Measurements from ENCODE around the gene FAM13A.

DNA sequence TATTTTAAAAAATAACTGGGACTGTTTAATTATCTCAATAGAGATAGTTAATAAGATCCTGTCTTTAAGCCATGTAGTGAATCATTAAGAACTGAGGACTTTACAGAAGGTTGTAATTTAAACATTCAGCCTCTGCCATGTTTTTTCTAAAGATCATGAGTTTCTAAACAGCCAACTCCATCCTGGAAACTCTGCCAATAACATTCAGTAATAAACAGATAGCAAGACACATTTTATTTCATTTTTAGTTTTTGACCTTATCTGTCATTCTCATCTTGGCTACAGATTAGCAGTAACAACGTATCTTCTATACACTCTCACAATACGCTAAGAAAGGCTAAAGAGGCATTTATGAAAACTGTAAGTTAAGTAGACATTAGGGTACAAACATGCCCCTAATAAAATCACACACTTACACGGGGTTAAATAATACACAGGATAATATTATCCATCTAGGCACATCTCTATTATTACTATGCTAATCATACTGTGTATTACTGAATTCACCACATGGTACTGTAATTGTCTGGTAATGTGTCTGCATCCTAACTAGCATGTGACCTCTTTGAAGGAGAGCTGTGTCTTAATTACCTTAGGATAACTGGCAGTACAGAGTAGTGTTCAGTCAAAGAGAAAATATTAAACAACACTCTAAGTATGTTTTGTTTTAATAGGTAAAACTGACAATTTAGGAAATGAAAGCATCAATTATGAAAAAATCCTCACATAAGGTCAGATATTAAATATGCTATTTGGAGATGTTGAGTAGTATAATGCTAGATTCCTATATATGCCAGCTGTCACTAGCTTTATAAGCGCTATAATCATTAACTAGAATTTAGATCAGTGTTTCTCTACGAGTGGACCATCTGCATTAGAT, 236.9 kb downstream of the FAM13A start:
- TF ChIP-seq, protein P1, sequence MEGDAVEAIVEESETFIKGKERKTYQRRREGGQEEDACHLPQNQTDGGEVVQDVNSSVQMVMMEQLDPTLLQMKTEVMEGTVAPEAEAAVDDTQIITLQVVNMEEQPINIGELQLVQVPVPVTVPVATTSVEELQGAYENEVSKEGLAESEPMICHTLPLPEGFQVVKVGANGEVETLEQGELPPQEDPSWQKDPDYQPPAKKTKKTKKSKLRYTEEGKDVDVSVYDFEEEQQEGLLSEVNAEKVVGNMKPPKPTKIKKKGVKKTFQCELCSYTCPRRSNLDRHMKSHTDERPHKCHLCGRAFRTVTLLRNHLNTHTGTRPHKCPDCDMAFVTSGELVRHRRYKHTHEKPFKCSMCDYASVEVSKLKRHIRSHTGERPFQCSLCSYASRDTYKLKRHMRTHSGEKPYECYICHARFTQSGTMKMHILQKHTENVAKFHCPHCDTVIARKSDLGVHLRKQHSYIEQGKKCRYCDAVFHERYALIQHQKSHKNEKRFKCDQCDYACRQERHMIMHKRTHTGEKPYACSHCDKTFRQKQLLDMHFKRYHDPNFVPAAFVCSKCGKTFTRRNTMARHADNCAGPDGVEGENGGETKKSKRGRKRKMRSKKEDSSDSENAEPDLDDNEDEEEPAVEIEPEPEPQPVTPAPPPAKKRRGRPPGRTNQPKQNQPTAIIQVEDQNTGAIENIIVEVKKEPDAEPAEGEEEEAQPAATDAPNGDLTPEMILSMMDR (IDR thresholded peaks at IDR 0.05): no peak
- no peak for TF ChIP-seq POLR2A (IDR thresholded peaks at IDR 0.05)

All from heart left ventricle (tissue), 13 donors.